MM.1S (cell line): ENCODE data around the gene TMEM132E.

Experiments used
- CTCF ChIP-seq: fragments of 300-600 bp; sonication (generic); IDR thresholded peaks from 2 replicates; pipeline ENCODE4 v1.5.1; 2016; ENCODE audit warnings: antibody characterized with exemption, low read length, mixed read lengths
- EZH2phosphoT487 ChIP-seq: fragments of 300-600 bp; sonication (generic); IDR thresholded peaks from 2 replicates; pipeline ENCODE4 v1.6.1; 2018; ENCODE audit warnings: antibody characterized with exemption, low read length

GRCh38 chr17:34532281-34533065, 46.9 kb upstream of the TMEM132E start:
- TF ChIP-seq CTCF (no peak), EZH2phosphoT487 (no peak)
